GM23338 (cell line): ENCODE measurements around the gene C1orf115. TPM values are rescaled to one million over a fixed set of nuclear protein-coding genes. Genes with fewer than 3 reads are reported as not detected.

ENCODE experiments used
- ATAC-seq: fragments of 200-7000 bp; cut with Tn5 transposase; 3 replicates; pipeline ENCODE4 v1.9.1; 2020
- DNase-seq: peaks from one replicate; pipeline ENCODE4 v3.0.0-alpha.2; 2015; ENCODE audit warnings: low spot score
- H2AFZ ChIP-seq: fragments of 200-600 bp; sonication (generic); 2 replicates; pipeline ENCODE4 v1.8.0; 2016; ENCODE audit warnings: antibody characterized with exemption, mild to moderate bottlenecking, moderate library complexity
- H3F3A ChIP-seq: fragments of 200-600 bp; sonication (generic); replicated peaks from 2 replicates; pipeline ENCODE4 v1.8.0; 2017; ENCODE audit warnings: antibody characterized with exemption, mixed run types, low read depth
- H3K27ac ChIP-seq: fragments of 200-600 bp; sonication (generic); 2 replicates; pipeline ENCODE4 v1.6.1; 2016; ENCODE audit warnings: low read depth
- H3K27me3 ChIP-seq: fragments of 200-600 bp; sonication (generic); 2 replicates; pipeline ENCODE4 v1.8.0; 2016; ENCODE audit warnings: mild to moderate bottlenecking, mixed run types, moderate library complexity; ENCODE audit not compliant: insufficient read depth
- H3K36me3 ChIP-seq: fragments of 200-600 bp; sonication (generic); 2 replicates; pipeline ENCODE4 v1.8.0; 2016; ENCODE audit warnings: mild to moderate bottlenecking; ENCODE audit not compliant: insufficient read depth
- H3K4me1 ChIP-seq: fragments of 200-600 bp; sonication (generic); 2 replicates; pipeline ENCODE4 v1.8.0; 2016; ENCODE audit warnings: mild to moderate bottlenecking, moderate library complexity; ENCODE audit not compliant: insufficient read depth
- H3K4me2 ChIP-seq: fragments of 200-600 bp; sonication (generic); 2 replicates; pipeline ENCODE4 v1.7.1; 2017; ENCODE audit warnings: mixed run types
- H3K4me3 ChIP-seq: fragments of 200-600 bp; sonication (generic); 2 replicates; pipeline ENCODE4 v1.6.1; 2016; ENCODE audit warnings: mixed run types
- H3K79me2 ChIP-seq: fragments of 200-600 bp; sonication (generic); replicated peaks from 2 replicates; pipeline ENCODE4 v1.8.0; 2017; ENCODE audit warnings: mild to moderate bottlenecking; ENCODE audit not compliant: insufficient read depth
- H3K9me2 ChIP-seq: fragments of 200-600 bp; sonication (generic); 2 replicates; pipeline ENCODE4 v1.8.0; 2017; ENCODE audit not compliant: insufficient read depth
- H4K20me1 ChIP-seq: fragments of 200-600 bp; sonication (generic); replicated peaks from 2 replicates; pipeline ENCODE4 v1.8.0; 2017; ENCODE audit warnings: mild to moderate bottlenecking; ENCODE audit not compliant: insufficient read depth
- H3K27ac Mint-ChIP-seq: 2 replicates; pipeline ENCODE4 v1.8.0; 2020; ENCODE audit warnings: inconsistent platforms, mild to moderate bottlenecking, moderate library complexity, mixed read lengths
- H3K27me3 Mint-ChIP-seq: 3 replicates; pipeline ENCODE4 v1.8.0; 2022; ENCODE audit warnings: low read depth, mild to moderate bottlenecking, moderate library complexity, mixed read lengths, inconsistent platforms; ENCODE audit not compliant: insufficient read depth, poor library complexity
- H3K36me3 Mint-ChIP-seq: 3 replicates; pipeline ENCODE4 v1.8.0; 2021; ENCODE audit warnings: low read depth, mild to moderate bottlenecking, inconsistent platforms, moderate library complexity, mixed read lengths
- H3K4me1 Mint-ChIP-seq: 3 replicates; pipeline ENCODE4 v1.8.0; 2020; ENCODE audit warnings: mild to moderate bottlenecking, inconsistent platforms, mixed read lengths
- H3K4me3 Mint-ChIP-seq: 3 replicates; pipeline ENCODE4 v1.8.0; 2021; ENCODE audit warnings: moderate library complexity, mild to moderate bottlenecking, inconsistent platforms, mixed read lengths
- H3K9me3 Mint-ChIP-seq: 3 replicates; pipeline ENCODE4 v1.8.0; 2020; ENCODE audit warnings: moderate library complexity, mild to moderate bottlenecking, inconsistent platforms, mixed read lengths
- JUNB ChIP-seq: IDR thresholded peaks from one replicate; pipeline ENCODE4 v1.6.1; 2016; ENCODE audit warnings: antibody characterized with exemption; ENCODE audit not compliant: unreplicated experiment
- ZNF331 ChIP-seq: fragments of 250-450 bp; sonication (Bioruptor Pico); IDR thresholded peaks from 2 replicates; pipeline ENCODE4 v1.5.0; 2020; ENCODE audit warnings: low read depth, mild to moderate bottlenecking, moderate library complexity
- polyA plus RNA-seq: library from polyadenylated mRNA; unstranded; fragments of >200 nt; fragmentation: Nextera tagmentation; extraction: Ambion mirVana; gene quantifications from 2 replicates; pipeline ENCODE4 v1.2.1, GENCODE V29; 2016
- total RNA-seq: library from RNA; depleted of rRNA; stranded (reverse); fragments of >200 nt; shearing (Covaris generic); gene quantifications from 2 replicates; pipeline ENCODE4 v1.2.3, GENCODE V29; 2014
- TF ChIP-seq, protein P1 (sequence below): IDR thresholded peaks from 2 replicates; pipeline ENCODE4 v1.6.1; 2016; ENCODE audit warnings: antibody characterized with exemption
- TF ChIP-seq, protein P2 (sequence below): IDR thresholded peaks from one replicate; pipeline ENCODE4 v1.6.1; 2018; ENCODE audit warnings: antibody characterized with exemption; ENCODE audit not compliant: unreplicated experiment
- TF ChIP-seq, protein P3 (sequence below): fragments of 250-450 bp; sonication (Bioruptor Pico); IDR thresholded peaks from 2 replicates; pipeline ENCODE4 v1.5.0; 2020; ENCODE audit warnings: mild to moderate bottlenecking, moderate library complexity

C1orf115 gene
- total and polyA plus RNA-seq, 2 experiments from 2014 or later, result 2.5 to 6.0 TPM

DNA sequence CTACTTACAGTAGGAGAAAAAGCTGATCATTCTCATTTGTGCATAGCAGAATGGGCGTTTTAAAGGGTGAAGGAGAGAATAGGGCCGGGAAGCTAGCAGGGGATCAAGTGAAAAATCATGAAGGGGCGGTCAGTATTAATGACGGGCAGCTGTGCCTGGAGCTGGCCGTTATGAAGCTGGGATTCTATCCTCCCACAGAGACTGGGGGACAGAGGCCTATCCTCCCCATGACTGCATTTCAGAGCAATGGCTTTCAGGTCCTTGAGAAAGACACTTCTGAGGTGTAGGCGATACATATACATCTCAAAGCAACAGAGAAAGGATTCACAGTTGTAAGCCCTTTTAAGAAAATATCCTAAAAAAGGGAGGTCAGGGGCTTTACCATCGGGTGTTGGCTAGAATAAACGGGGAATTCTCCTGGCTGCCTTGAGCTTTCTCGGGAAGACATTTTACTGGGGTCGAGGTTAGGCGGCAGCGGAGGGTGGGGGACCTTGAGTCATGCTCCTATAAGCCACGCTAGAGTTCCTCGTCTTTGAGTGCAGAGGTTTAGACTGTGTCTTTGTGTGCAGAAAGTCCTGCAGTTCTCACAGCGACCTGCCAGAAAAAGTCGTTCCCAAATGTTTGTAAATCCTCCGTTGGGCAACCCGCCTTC lies 57.4 kb downstream of the C1orf115 start:
- Histone ChIP-seq H3K27ac (no peak overlapping the region), H3K27me3 (peaks cover 41% of the 10 kb centered on the region), H3K4me2 (peak overlapping the region; percentile 84), H3K9me2 (no peaks in the 10 kb centered on the region), H3F3A (no peaks in the 10 kb centered on the region), H2AFZ (peak overlapping the region; percentile 89), H3K79me2 (peaks cover 15% of the 10 kb centered on the region), H4K20me1 (peaks cover 13% of the 10 kb centered on the region), H3K4me1 (peaks cover 23% of the 10 kb centered on the region), H3K4me3 (peak overlapping the region; percentile 62), H3K36me3 (no peaks in the 10 kb centered on the region)
- H3K36me3 Mint-ChIP-seq, result no peaks in the 10 kb centered on the region; the same call in 2 of the 3 replicates
- peak; percentile 42 for DNase-seq
- no peaks in the 10 kb centered on the region for H3K9me3 Mint-ChIP-seq
- ATAC-seq, result peak; percentile 16
- H3K4me1 Mint-ChIP-seq, result peaks cover 46% of the 10 kb centered on the region
- TF ChIP-seq, protein P1, sequence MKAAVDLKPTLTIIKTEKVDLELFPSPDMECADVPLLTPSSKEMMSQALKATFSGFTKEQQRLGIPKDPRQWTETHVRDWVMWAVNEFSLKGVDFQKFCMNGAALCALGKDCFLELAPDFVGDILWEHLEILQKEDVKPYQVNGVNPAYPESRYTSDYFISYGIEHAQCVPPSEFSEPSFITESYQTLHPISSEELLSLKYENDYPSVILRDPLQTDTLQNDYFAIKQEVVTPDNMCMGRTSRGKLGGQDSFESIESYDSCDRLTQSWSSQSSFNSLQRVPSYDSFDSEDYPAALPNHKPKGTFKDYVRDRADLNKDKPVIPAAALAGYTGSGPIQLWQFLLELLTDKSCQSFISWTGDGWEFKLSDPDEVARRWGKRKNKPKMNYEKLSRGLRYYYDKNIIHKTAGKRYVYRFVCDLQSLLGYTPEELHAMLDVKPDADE, result no peak
- TF ChIP-seq ZNF331 (CRISPR knock-in tag), result no peak
- TF ChIP-seq, protein P2, sequence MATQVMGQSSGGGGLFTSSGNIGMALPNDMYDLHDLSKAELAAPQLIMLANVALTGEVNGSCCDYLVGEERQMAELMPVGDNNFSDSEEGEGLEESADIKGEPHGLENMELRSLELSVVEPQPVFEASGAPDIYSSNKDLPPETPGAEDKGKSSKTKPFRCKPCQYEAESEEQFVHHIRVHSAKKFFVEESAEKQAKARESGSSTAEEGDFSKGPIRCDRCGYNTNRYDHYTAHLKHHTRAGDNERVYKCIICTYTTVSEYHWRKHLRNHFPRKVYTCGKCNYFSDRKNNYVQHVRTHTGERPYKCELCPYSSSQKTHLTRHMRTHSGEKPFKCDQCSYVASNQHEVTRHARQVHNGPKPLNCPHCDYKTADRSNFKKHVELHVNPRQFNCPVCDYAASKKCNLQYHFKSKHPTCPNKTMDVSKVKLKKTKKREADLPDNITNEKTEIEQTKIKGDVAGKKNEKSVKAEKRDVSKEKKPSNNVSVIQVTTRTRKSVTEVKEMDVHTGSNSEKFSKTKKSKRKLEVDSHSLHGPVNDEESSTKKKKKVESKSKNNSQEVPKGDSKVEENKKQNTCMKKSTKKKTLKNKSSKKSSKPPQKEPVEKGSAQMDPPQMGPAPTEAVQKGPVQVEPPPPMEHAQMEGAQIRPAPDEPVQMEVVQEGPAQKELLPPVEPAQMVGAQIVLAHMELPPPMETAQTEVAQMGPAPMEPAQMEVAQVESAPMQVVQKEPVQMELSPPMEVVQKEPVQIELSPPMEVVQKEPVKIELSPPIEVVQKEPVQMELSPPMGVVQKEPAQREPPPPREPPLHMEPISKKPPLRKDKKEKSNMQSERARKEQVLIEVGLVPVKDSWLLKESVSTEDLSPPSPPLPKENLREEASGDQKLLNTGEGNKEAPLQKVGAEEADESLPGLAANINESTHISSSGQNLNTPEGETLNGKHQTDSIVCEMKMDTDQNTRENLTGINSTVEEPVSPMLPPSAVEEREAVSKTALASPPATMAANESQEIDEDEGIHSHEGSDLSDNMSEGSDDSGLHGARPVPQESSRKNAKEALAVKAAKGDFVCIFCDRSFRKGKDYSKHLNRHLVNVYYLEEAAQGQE, result no peak
- TF ChIP-seq JUNB, result no peak
- TF ChIP-seq, protein P3, sequence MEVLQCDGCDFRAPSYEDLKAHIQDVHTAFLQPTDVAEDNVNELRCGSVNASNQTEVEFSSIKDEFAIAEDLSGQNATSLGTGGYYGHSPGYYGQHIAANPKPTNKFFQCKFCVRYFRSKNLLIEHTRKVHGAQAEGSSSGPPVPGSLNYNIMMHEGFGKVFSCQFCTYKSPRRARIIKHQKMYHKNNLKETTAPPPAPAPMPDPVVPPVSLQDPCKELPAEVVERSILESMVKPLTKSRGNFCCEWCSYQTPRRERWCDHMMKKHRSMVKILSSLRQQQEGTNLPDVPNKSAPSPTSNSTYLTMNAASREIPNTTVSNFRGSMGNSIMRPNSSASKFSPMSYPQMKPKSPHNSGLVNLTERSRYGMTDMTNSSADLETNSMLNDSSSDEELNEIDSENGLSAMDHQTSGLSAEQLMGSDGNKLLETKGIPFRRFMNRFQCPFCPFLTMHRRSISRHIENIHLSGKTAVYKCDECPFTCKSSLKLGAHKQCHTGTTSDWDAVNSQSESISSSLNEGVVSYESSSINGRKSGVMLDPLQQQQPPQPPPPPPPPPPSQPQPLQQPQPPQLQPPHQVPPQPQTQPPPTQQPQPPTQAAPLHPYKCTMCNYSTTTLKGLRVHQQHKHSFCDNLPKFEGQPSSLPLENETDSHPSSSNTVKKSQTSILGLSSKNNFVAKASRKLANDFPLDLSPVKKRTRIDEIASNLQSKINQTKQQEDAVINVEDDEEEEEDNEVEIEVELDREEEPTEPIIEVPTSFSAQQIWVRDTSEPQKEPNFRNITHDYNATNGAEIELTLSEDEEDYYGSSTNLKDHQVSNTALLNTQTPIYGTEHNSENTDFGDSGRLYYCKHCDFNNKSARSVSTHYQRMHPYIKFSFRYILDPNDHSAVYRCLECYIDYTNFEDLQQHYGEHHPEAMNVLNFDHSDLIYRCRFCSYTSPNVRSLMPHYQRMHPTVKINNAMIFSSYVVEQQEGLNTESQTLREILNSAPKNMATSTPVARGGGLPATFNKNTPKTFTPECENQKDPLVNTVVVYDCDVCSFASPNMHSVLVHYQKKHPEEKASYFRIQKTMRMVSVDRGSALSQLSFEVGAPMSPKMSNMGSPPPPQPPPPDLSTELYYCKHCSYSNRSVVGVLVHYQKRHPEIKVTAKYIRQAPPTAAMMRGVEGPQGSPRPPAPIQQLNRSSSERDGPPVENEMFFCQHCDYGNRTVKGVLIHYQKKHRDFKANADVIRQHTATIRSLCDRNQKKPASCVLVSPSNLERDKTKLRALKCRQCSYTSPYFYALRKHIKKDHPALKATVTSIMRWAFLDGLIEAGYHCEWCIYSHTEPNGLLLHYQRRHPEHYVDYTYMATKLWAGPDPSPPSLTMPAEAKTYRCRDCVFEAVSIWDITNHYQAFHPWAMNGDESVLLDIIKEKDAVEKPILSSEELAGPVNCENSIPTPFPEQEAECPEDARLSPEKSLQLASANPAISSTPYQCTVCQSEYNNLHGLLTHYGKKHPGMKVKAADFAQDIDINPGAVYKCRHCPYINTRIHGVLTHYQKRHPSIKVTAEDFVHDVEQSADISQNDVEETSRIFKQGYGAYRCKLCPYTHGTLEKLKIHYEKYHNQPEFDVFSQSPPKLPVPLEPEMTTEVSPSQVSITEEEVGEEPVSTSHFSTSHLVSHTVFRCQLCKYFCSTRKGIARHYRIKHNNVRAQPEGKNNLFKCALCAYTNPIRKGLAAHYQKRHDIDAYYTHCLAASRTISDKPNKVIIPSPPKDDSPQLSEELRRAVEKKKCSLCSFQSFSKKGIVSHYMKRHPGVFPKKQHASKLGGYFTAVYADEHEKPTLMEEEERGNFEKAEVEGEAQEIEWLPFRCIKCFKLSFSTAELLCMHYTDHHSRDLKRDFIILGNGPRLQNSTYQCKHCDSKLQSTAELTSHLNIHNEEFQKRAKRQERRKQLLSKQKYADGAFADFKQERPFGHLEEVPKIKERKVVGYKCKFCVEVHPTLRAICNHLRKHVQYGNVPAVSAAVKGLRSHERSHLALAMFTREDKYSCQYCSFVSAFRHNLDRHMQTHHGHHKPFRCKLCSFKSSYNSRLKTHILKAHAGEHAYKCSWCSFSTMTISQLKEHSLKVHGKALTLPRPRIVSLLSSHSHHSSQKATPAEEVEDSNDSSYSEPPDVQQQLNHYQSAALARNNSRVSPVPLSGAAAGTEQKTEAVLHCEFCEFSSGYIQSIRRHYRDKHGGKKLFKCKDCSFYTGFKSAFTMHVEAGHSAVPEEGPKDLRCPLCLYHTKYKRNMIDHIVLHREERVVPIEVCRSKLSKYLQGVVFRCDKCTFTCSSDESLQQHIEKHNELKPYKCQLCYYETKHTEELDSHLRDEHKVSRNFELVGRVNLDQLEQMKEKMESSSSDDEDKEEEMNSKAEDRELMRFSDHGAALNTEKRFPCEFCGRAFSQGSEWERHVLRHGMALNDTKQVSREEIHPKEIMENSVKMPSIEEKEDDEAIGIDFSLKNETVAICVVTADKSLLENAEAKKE (CRISPR knock-in tag), result no peak
- H3K4me3 Mint-ChIP-seq, result peak overlapping the region; percentile 87
- peak overlapping the region; percentile 85 for H3K27ac Mint-ChIP-seq
- H3K27me3 Mint-ChIP-seq, result peaks cover 25% of the 10 kb centered on the region
